NCI-H1417 (cell line): ENCODE measurements around the gene CDCA7L.
A peak's percentile ranks its signal among the peaks of the same experiment; 100 is the strongest.
"Not testable (repeated sequence)": the region's sequence is repeated elsewhere in the genome, so short reads cannot be mapped to it uniquely, and the experiment has no call there.

Source experiments
- DNase-seq, 3 experiments: peaks; one replicate each; lab custom pipeline; 2025; lab: John Stamatoyannopoulos, UW

The CDCA7L gene

GRCh38 chr7:21944616-21945453, 864 bp downstream of the CDCA7L start:
- peak; percentile 47 to 94 (median 82) for DNase-seq

GRCh38 chr7:21943436-21943835, 2.3 kb downstream of the CDCA7L start:
- no peak for DNase-seq

- no peak for DNase-seq
Measured at GRCh38 chr7:21942955-21943354, 2.7 kb downstream of the CDCA7L start.

GRCh38 chr7:21941611-21942141, 4.0 kb downstream of the CDCA7L start:
- DNase-seq, result no peak

GRCh38 chr7:21939858-21940372, 5.8 kb downstream of the CDCA7L start:
- peak in 1 of 3 experiments; percentile 9 for DNase-seq

- peak in 2 of 3 experiments; percentile 35 to 67 for DNase-seq
Measured at GRCh38 chr7:21939136-21939857, 6.4 kb downstream of the CDCA7L start.

- no peak for DNase-seq
Measured at GRCh38 chr7:21938463-21938862, 7.2 kb downstream of the CDCA7L start.

GRCh38 chr7:21934808-21935207, 10.9 kb downstream of the CDCA7L start:
- DNase-seq, result no peak

- not testable (repeated sequence) for DNase-seq
Measured at GRCh38 chr7:21933293-21933692, 12.4 kb downstream of the CDCA7L start.

GRCh38 chr7:21927693-21928092, 18.0 kb downstream of the CDCA7L start:
- DNase-seq, result no peak

- DNase-seq, result no peak
Measured at GRCh38 chr7:21926448-21926847, 19.3 kb downstream of the CDCA7L start.

GRCh38 chr7:21923658-21924057, 22.0 kb downstream of the CDCA7L start:
- DNase-seq, result peak; percentile 62 to 99 (median 90)

- no peak for DNase-seq
Measured at GRCh38 chr7:21922605-21923004, 23.1 kb downstream of the CDCA7L start.

- DNase-seq, result peak in 2 of 3 experiments; percentile 23 to 62
Measured at GRCh38 chr7:21920936-21921335, 24.8 kb downstream of the CDCA7L start.

- DNase-seq, result no peak
Measured at GRCh38 chr7:21918216-21918615, 27.5 kb downstream of the CDCA7L start.

GRCh38 chr7:21916629-21917028, 29.1 kb downstream of the CDCA7L start:
- no peak for DNase-seq

GRCh38 chr7:21916176-21916575, 29.5 kb downstream of the CDCA7L start:
- DNase-seq, result no peak

- no peak for DNase-seq
Measured at GRCh38 chr7:21915140-21915539, 30.6 kb downstream of the CDCA7L start.

- no peak for DNase-seq
Measured at GRCh38 chr7:21914671-21915070, 31.0 kb downstream of the CDCA7L start.

- no peak for DNase-seq
Measured at GRCh38 chr7:21912931-21913780, 32.5 kb downstream of the CDCA7L start.

GRCh38 chr7:21912305-21912704, 33.4 kb downstream of the CDCA7L start:
- DNase-seq, result no peak
